Lower leg skin (tissue), 4 donors: ENCODE results near the gene PDP2. TPM values are rescaled to one million over a fixed set of nuclear protein-coding genes. Genes with fewer than 3 reads are reported as not detected.

Experiments
- DNase-seq, 2 donors: peaks; one replicate each; pipeline ENCODE4 v3.0.0-alpha.2; 2019; ENCODE audit warnings: low spot score in 2 of 2
- H3K4me3 ChIP-seq: fragments of 200-600 bp; sonication (generic); 2 replicates; pipeline ENCODE4 v1.5.1; 2017; ENCODE audit warnings: mild to moderate bottlenecking, low read depth; ENCODE audit not compliant: poor library complexity, severe bottlenecking
- POLR2A ChIP-seq, 2 donors: fragments of 450-650 bp; IDR thresholded peaks; one replicate each; pipeline ENCODE4 v1.6.1; 2016 to 2017; ENCODE audit warnings: antibody characterized with exemption in 2 of 2, mild to moderate bottlenecking in 1 of 2, moderate library complexity in 1 of 2
- WGBS, 2 donors: methylation state at CpG; one replicate each; pipeline ENCODE4 v1.1.5; 2018; 5-methylcytosine and 5-hydroxymethylcytosine counted together
- intact Hi-C: fragments of 100-400 bp; cut with DNase I; formaldehyde crosslinking; loops from one replicate; pipeline ENCODE4 v1.15.0; 2023; ENCODE audit warnings: low total_unique reads
- total RNA-seq, 4 donors: library from RNA; depleted of rRNA; stranded (reverse); fragments of >200 nt; gene quantifications; one replicate each; pipeline ENCODE4 v1.1.0, GENCODE V29; 2016
- TF ChIP-seq, protein P1 (sequence below), 3 donors: fragments of 450-650 bp; IDR thresholded peaks; one replicate each; pipeline ENCODE4 v1.5.1; 2016; ENCODE audit warnings: antibody characterized with exemption in 3 of 3, mild to moderate bottlenecking in 3 of 3, moderate library complexity in 2 of 3

The PDP2 gene
- total RNA-seq, 4 donors from 2014 or later = 3.2 to 8.8 (median 7.2) TPM

DNA sequence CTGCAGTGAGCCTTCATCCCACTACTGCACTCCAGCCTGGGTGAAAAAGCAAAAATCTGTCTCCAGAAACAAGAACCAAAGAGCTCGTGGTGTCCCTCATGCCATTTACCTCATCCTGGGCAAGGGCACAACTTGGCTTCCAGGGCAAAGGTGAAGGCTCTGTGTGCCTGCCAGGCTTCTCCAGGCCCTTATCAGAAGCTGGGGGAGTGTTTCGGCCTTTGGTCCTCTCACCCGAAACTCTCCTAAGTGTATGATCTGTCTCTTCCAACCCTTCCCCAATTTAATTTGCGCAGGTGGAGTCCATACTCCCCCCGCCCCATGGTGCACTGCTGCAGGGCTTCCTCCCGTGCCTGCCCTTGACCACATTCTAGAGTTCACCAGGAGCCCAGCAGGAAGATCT lies 56.1 kb downstream of the PDP2 start:
- no peak overlapping the region for H3K4me3 ChIP-seq
- WGBS, 2 donors = 74 to 78% methylated on average over 6 of the region's 6 CpGs
- intact Hi-C loops = no loop called here
- no peak for DNase-seq
- no peak for TF ChIP-seq POLR2A (IDR thresholded peaks at IDR 0.05)
- TF ChIP-seq, protein P1, sequence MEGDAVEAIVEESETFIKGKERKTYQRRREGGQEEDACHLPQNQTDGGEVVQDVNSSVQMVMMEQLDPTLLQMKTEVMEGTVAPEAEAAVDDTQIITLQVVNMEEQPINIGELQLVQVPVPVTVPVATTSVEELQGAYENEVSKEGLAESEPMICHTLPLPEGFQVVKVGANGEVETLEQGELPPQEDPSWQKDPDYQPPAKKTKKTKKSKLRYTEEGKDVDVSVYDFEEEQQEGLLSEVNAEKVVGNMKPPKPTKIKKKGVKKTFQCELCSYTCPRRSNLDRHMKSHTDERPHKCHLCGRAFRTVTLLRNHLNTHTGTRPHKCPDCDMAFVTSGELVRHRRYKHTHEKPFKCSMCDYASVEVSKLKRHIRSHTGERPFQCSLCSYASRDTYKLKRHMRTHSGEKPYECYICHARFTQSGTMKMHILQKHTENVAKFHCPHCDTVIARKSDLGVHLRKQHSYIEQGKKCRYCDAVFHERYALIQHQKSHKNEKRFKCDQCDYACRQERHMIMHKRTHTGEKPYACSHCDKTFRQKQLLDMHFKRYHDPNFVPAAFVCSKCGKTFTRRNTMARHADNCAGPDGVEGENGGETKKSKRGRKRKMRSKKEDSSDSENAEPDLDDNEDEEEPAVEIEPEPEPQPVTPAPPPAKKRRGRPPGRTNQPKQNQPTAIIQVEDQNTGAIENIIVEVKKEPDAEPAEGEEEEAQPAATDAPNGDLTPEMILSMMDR (IDR thresholded peaks at IDR 0.05) = no peak

DNA sequence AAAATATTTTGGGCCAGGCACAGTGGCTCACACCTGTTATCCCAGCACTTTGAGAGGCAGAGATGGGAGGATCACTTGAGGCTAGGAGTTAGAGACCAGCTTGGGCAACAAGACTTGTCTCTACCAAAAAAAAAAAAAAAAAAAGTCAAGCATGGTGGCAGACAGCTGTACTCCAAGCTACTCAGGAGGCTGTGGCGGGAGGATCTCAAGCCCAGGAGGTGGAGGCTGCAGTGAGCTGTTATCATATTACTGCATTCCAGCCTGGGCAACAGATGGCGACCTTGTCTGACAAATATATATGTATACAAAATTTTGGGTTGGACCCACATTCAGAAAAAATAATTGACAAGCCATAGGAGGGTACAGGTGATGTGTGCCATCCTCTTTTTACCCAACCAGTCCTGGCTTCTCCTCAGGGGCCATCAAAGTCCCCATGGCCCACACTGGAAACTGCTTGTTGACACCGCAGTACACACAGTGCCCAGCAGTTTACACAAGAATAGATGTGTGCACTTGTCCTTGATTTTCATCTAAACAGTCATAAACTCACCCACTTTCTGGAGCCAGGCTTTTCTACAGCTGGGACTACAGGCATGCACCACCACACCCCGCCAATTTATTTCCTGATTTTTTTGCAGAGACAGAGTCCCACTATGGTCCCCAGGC lies 56.7 kb downstream of the PDP2 start:
- 88 to 93% methylated on average over 4 of the region's 4 CpGs for WGBS, 2 donors
- no peak overlapping the region for H3K4me3 ChIP-seq
- no peak for TF ChIP-seq POLR2A (IDR thresholded peaks at IDR 0.05)
- TF ChIP-seq, protein P1 (IDR thresholded peaks at IDR 0.05) = no peak
- intact Hi-C loops = no loop called here
- no peak for DNase-seq

DNA sequence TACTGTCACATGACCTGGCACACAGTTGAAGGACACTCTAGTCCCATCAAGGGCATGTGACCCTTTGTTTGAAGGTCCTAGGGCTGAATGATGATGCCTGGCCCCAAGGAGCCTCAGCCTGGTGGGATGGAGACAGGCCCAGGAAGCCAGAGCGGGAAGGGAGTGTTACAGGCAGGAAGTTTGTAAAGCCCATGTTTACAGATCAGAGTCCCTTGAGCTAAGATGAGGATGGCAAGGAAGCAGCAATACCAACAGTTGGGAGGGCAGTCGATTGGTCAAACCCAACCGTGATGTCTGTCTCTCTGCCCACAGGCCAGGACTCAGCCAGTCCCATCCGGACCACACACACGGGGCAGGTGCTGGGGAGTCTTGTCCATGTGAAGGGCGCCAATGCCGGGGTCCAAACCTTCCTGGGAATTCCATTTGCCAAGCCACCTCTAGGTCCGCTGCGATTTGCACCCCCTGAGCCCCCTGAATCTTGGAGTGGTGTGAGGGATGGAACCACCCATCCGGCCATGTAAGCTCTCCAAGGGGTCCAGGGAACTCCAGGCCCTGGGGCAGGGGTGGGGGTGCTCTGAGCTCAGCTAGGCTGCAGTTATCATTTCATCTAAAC lies 57.5 kb downstream of the PDP2 start:
- WGBS, 2 donors = 88 to 95% methylated on average over 10 of the region's 10 CpGs
- TF ChIP-seq, protein P1 (IDR thresholded peaks at IDR 0.05) = no peak
- TF ChIP-seq POLR2A (IDR thresholded peaks at IDR 0.05) = no peak
- H3K4me3 ChIP-seq = no peak overlapping the region
- intact Hi-C loops = no loop called here
- no peak for DNase-seq

DNA sequence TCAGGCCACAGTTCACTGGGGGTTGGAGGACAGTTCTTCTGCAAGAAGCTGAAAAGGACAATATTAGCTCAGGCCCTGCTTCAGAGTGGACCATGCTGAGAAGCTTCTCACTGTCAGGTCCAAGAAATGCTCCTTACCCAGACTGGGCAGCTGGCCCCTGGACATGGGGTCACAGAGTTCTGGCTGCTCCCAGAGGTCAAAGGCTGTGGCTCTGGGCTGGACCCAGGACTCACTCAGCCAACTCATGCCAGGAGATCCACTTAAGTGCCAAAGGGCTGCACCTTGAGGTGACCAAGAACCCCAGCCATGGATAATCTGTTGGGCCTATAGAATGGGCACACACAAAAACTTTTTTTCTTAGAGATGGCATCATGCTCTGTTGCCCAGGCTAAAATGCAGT lies 59.1 kb downstream of the PDP2 start:
- intact Hi-C loops = no loop called here
- DNase-seq = no peak

DNA sequence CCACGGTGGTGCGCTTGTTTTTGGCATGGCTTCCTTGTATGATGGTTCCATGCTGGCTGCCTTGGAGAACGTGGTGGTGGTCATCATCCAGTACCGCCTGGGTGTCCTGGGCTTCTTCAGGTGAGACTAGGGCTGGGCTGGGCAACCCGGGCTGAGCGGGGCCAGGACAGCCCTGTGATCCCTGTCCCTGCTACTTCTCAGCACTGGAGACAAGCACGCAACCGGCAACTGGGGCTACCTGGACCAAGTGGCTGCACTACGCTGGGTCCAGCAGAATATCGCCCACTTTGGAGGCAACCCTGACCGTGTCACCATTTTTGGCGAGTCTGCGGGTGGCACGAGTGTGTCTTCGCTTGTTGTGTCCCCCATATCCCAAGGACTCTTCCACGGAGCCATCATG lies 59.9 kb downstream of the PDP2 start:
- 92 to 95% methylated on average over 15 to 16 of the region's 16 CpGs for WGBS, 2 donors
- DNase-seq = no peak
- H3K4me3 ChIP-seq = no peak overlapping the region
- intact Hi-C loops = no loop called here
- no peak for TF ChIP-seq POLR2A (IDR thresholded peaks at IDR 0.05)
- TF ChIP-seq, protein P1 (IDR thresholded peaks at IDR 0.05) = no peak

More for the DNA sequence above, 59.1 kb downstream of the PDP2 start:
- no peak overlapping the region for H3K4me3 ChIP-seq
- no peak for TF ChIP-seq POLR2A (IDR thresholded peaks at IDR 0.05)
- TF ChIP-seq, protein P1 (IDR thresholded peaks at IDR 0.05) = no peak

Other genes with a start within 250 kb of the PDP2 start
- 10 to 100 TPM; 11.1 to 30.2 (median 22.5) TPM for gene CMTM4, start 183.8 kb upstream of the PDP2 start, total RNA-seq
- 100 to 1,000 TPM in 2 of 4 donors, 10 to 100 TPM in 2; 59.3 to 194 (median 111) TPM for gene DYNC1LI2, start 128.9 kb upstream of the PDP2 start, total RNA-seq
- gene TERB1, start 78.9 kb upstream of the PDP2 start, total RNA-seq = under 1 TPM in 1 of 4 donors, not detected in 3; 0.19 TPM
- 10 to 100 TPM; 36.9 to 49.1 (median 41.3) TPM for gene NAE1, start 49.5 kb upstream of the PDP2 start, total RNA-seq
- gene CA7, start 36.1 kb upstream of the PDP2 start, total RNA-seq = not detected
- gene CDH16, start 38.4 kb downstream of the PDP2 start, total RNA-seq = under 1 TPM in 2 of 4 donors, not detected in 2; 0.10 to 0.58 TPM
- gene RRAD, start 45.0 kb downstream of the PDP2 start, total RNA-seq = 10 to 100 TPM in 2 of 4 donors, 1 to 10 TPM in 2; 5.9 to 34.3 (median 17.4) TPM
- gene CIAO2B, start 53.9 kb downstream of the PDP2 start, total RNA-seq = 10 to 100 TPM; 39.3 to 60.3 (median 55.4) TPM
- 10 to 100 TPM; 37.4 to 90.2 (median 50.2) TPM for gene CES2, start 55.0 kb downstream of the PDP2 start, total RNA-seq
- 1 to 10 TPM in 3 of 4 donors, under 1 TPM in 1; 0.59 to 1.3 (median 1.2) TPM for gene CES3, start 80.8 kb downstream of the PDP2 start, total RNA-seq
- gene CES4A, start 108.1 kb downstream of the PDP2 start, total RNA-seq = 10 to 100 TPM; 43.6 to 95.8 (median 75.9) TPM
- 10 to 100 TPM; 42.4 to 76.3 (median 48.2) TPM for gene CBFB, start 148.6 kb downstream of the PDP2 start, total RNA-seq
- 10 to 100 TPM; 39.7 to 51.1 (median 46.8) TPM for gene PHAF1, start 229.4 kb downstream of the PDP2 start, total RNA-seq